NCI-H446 (cell line): Measurements from ENCODE around the gene NR2E1.

ENCODE experiments used
- DNase-seq, 2 experiments: peaks; one replicate each; lab custom pipeline; 2025; lab: John Stamatoyannopoulos, UW

The NR2E1 gene

DNA sequence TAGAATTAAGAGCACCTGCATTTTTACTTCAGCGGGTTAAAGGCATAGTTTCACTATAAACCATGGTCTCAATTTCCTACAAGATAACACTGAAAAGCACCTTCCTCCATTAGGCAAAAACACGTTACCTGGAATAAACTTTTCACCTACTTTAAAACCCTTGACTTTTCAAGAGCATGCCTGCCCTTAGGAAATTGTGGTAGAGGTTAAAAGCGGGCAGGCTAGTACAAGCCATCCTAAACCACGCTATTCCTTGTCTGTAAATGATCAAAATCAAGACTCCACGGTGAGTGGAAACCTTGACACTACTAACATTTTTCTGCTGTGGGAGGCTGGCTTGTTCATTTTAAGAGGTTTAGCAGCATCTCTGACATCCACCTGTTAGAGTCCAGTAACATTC, 43.9 kb downstream of the NR2E1 start:
- no peak for DNase-seq

DNA sequence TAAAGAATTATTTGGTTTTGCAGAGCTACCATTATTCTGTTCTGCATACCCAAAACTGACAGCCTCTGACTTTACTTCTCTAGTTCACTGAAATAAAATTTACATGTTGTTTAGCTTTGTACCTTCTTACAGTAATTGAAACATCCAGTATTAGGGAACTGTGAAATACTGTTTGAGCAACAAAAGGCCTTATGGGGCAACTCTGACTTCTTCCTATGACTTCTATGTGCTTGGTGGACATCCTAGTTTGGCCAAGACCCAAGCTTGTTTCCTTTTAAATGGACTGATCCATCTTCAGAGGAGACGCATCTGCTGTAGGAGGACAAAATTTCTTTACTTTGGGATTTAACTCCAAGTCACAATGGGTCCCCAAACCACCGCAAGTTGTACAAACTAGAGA, 44.7 kb downstream of the NR2E1 start:
- no peak for DNase-seq

DNA sequence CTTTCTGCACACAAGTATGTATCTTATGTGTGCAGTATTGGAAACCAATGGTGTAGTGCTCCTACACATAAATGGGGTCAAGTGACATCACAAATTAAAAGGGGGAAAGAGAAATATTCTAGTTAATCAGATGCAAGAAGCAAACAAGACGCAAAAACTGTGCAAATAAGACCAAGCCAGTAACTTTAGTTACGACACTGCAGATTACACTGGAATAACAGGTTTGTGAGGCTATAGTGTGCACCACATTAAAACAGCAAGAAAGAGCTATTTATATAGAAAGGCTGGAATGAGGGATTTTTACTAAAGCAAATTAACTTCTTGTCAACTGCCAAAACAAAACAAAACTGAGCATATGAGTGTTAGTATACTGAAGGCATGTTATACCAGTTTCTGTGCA, 45.8 kb downstream of the NR2E1 start:
- DNase-seq: no peak

DNA sequence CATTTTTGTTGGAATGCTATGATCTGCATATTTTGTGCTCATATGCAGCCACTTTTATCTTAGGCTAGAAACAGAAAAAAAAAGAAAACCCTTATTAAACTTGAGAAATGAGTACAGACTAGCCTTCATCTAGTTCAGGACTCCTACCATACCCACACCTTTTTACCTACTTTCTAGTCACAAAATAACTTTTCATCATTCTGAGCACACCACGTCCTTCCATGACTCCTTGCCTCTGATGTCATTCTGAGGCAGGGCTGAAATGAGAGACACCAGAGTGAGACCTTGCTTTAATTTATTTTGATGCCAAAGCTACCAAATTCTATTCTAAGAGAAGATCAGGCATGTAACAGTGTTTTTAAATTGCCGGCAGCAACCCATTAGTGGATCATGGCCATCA, 56.2 kb downstream of the NR2E1 start:
- DNase-seq: no peak

DNA sequence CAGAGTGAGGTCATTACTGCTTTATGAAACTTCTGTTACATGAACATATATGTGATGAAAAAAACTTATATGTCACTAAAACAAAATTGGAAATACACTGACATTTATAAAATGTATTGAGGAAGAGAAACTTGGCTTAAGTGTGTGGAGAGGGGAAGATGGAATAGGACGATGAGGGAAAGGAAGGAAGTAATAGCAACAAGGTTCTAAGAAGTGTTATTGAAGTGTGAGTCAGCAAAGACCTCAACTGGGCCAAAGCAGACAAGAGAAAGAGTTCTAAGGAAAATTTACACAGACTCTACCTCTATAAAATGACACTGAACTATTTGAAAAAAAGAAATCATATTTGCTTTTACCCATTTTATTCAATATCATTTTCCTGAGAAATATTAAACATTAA, 56.7 kb downstream of the NR2E1 start:
- DNase-seq: no peak

DNA sequence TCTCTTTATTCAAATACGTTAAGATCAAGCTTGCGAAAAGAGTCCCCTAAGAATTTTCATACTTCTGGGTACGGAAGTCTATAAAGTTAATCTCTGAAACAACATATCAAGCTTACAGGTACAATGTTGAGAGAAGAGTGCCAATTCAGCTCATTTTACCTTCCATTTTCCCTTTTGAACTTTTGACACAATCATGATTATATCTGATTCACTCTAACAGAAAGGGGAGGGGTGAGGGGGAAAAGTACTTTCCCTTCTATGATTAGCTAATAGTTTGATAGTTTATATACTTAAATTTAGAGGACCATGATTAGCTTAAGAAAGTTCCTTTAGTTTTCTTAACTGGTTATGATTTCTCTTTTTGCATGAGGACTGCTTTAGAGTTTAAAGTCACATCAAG, 61.5 kb downstream of the NR2E1 start:
- DNase-seq: no peak

DNA sequence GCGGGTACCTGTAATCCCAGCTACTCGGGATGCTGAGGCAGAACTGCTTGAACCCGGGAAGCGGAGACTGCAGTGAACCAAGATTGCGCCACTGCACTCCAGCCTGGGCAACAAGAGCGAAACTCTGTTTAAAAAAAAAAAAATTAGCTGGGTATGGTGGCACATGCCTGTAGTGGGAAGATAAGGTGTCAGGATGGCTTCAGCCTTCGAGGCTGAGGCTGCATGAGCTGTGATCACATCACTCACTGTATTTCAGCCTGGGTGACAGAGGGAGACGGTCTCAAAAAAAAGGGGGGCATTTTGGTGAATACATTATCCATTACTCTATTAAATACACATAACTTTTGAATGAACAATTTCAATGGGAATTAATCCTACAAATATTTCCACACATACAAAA, 62.6 kb downstream of the NR2E1 start:
- DNase-seq: no peak

DNA sequence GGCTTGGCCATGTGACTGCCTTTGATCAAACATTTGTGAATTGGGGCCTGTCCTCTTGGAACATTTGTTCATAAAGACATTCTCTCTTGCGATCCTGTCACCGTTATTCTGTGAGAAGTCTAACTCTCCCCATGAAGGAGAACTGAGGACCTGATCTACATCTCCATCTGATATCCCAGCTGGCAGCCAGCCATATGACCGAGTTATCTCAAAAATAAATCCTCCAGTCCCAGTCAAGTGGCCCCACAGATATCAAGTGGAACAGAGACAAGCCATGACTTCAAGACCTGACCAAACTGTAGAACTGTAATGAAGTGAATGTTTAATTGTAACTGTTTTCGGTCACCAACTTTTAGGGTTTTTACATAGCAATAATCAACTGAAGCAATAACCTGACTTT, 69.3 kb downstream of the NR2E1 start:
- DNase-seq: no peak

DNA sequence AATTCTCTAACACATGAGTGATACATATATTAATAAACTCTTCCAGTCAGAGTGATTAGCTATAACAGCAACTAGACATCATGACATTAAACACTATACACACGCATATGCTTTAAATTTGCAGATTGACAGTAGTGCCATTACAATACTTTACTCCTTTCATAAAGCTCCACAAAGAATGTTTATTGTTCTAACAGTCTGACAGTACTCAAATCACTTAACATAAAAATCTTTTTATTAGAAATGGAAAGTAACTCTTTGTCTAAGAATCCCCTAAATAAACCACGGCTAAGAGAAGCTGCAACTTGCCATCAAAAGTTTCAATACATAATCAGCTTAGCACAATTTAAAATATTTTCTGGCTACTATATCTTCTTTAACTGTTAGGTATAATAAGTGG, 71.0 kb downstream of the NR2E1 start:
- DNase-seq: no peak

DNA sequence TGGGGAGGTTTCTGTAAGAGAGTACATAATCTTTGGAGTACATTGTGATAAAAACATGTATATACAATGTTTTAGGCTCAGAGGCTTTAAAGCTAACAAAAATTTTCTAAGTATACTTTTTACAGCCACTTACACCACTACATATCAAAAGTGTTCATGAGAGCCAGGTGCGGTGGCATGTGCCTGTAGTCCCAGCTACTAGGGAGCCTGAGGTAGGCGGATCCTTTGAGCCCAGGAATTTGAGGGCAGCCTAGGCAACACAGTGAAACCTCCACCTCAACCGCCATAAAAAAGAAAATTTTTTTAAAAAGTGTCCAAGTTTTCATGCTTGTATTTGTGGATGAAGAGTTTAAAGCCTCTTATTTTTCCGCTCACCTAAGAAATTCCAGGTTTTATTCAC, 72.5 kb downstream of the NR2E1 start:
- no peak for DNase-seq
